ENCODE data around the gene COL7A1. TPM values are rescaled to one million over a fixed set of nuclear protein-coding genes. Genes with fewer than 3 reads are reported as not detected.

Gene COL7A1
- total and polyA plus RNA-seq, 2 donors (not counting 1 experiment from before 2014, with no cell fraction given), result 0.75 to 2.1 TPM

GRCh38 chr3:48625600-48625999 is 30.5 kb upstream of the COL7A1 start:
- H3K79me2 ChIP-seq (ENCODE audit: control insufficient read depth, insufficient read depth, low read length), result no peaks in the 10 kb centered on the region
- Mint-ChIP-seq H3K4me1 (no peaks in the 10 kb centered on the region), H3K27ac (no peak overlapping the region), H3K27me3 (no peaks in the 10 kb centered on the region), H3K4me3 (no peak overlapping the region), H3K9me3 (ENCODE audit: insufficient read depth) (no peaks in the 10 kb centered on the region)
- no peaks in the 10 kb centered on the region for H3K27me3 ChIP-seq (replicated peaks in 1 of 4; ENCODE audit: control extremely low read depth in 1 of 4, control insufficient read depth in 3 of 4, insufficient read depth in 4 of 4, low read length in 3 of 4)
- CTCF ChIA-PET, result no interaction called here
- intact Hi-C loops (cut with micrococcal nuclease), result no loop called here
- H3K4me1 ChIP-seq (ENCODE audit: control insufficient read depth in 2 of 2, insufficient read depth in 2 of 2, low read length in 2 of 2), result no peaks in the 10 kb centered on the region
- POLR2A ChIA-PET, result no interaction called here
- ATAC-seq (ENCODE audit: low read depth) (no peak), DNase-seq (no peak)
- H2AFZ ChIP-seq (ENCODE audit: insufficient read depth, low read depth, low read length, poor library complexity, severe bottlenecking), result no peak overlapping the region
- no peak overlapping the region for H3K9ac ChIP-seq (ENCODE audit: low read length)
- H4K20me1 ChIP-seq (ENCODE audit: control insufficient read depth, insufficient read depth, low read length, poor library complexity, severe bottlenecking), result no peaks in the 10 kb centered on the region
- TF ChIP-seq CTCF (IDR thresholded peaks at IDR 0.05) (no peak), EZH2 (IDR thresholded peaks at IDR 0.05; ENCODE audit: borderline replicate concordance, insufficient read depth, low read depth, low read length, poor library complexity, severe bottlenecking) (no peak)
- H3K27ac ChIP-seq (ENCODE audit: low read length in 2 of 2), result no peak overlapping the region
- WGBS (ENCODE audit: insufficient coverage), result 91% methylated on average over 4 of the region's 6 CpGs
- no peak overlapping the region for H3K4me2 ChIP-seq (replicated peaks; ENCODE audit: low read depth, low read length, poor library complexity, severe bottlenecking)
- H3K36me3 ChIP-seq (replicated peaks in 1 of 2; ENCODE audit: control extremely low read depth in 1 of 2, control insufficient read depth in 1 of 2, extremely low read depth in 1 of 2, insufficient read depth in 2 of 2, low read length in 1 of 2), result no peaks in the 10 kb centered on the region
- no peaks in the 10 kb centered on the region for H3K9me3 ChIP-seq (ENCODE audit: control extremely low read depth in 1 of 3, control insufficient read depth in 2 of 3, insufficient read depth in 1 of 3, low read length in 2 of 3)
- no peak overlapping the region for H3K4me3 ChIP-seq (ENCODE audit: control extremely low read depth in 1 of 5, extremely low read depth in 1 of 5, insufficient read depth in 1 of 5, low read depth in 2 of 5, low read length in 4 of 5)

- 98% methylated on average over 9 of the region's 10 CpGs for WGBS (ENCODE audit: insufficient coverage)
- no peak for ATAC-seq (ENCODE audit: low read depth)
Measured at GRCh38 chr3:48624767-48625166, 29.6 kb upstream of the COL7A1 start.

More at GRCh38 chr3:48624767-48625166, 29.6 kb upstream of the COL7A1 start:
- Histone ChIP-seq H3K4me3 (ENCODE audit: control extremely low read depth in 1 of 5, extremely low read depth in 1 of 5, insufficient read depth in 1 of 5, low read depth in 2 of 5, low read length in 4 of 5) (no peak overlapping the region), H3K27ac (ENCODE audit: low read length in 2 of 2) (no peak overlapping the region), H3K9ac (ENCODE audit: low read length) (no peak overlapping the region), H2AFZ (ENCODE audit: insufficient read depth, low read depth, low read length, poor library complexity, severe bottlenecking) (no peak overlapping the region), H3K9me3 (ENCODE audit: control extremely low read depth in 1 of 3, control insufficient read depth in 2 of 3, insufficient read depth in 1 of 3, low read length in 2 of 3) (peaks cover 0 to 2% (median 0%) of the 10 kb centered on the region in 3 donors), H3K79me2 (ENCODE audit: control insufficient read depth, insufficient read depth, low read length) (no peaks in the 10 kb centered on the region), H3K36me3 (replicated peaks in 1 of 2; ENCODE audit: control extremely low read depth in 1 of 2, control insufficient read depth in 1 of 2, extremely low read depth in 1 of 2, insufficient read depth in 2 of 2, low read length in 1 of 2) (no peaks in the 10 kb centered on the region), H3K4me2 (replicated peaks; ENCODE audit: low read depth, low read length, poor library complexity, severe bottlenecking) (no peak overlapping the region), H4K20me1 (ENCODE audit: control insufficient read depth, insufficient read depth, low read length, poor library complexity, severe bottlenecking) (no peaks in the 10 kb centered on the region), H3K4me1 (ENCODE audit: control insufficient read depth in 2 of 2, insufficient read depth in 2 of 2, low read length in 2 of 2) (no peaks in the 10 kb centered on the region), H3K27me3 (replicated peaks in 1 of 4; ENCODE audit: control extremely low read depth in 1 of 4, control insufficient read depth in 3 of 4, insufficient read depth in 4 of 4, low read length in 3 of 4) (no peaks in the 10 kb centered on the region)
- H3K9me3 Mint-ChIP-seq (ENCODE audit: insufficient read depth), result no peaks in the 10 kb centered on the region
- no peaks in the 10 kb centered on the region for H3K4me1 Mint-ChIP-seq
- ChIA-PET CTCF (no interaction called here), POLR2A (no interaction called here)
- no peak for DNase-seq
- H3K27me3 Mint-ChIP-seq, result no peaks in the 10 kb centered on the region
- H3K4me3 Mint-ChIP-seq, result no peak overlapping the region
- intact Hi-C loops (cut with micrococcal nuclease), result no loop called here
- no peak overlapping the region for H3K27ac Mint-ChIP-seq
- TF ChIP-seq EZH2 (IDR thresholded peaks at IDR 0.05; ENCODE audit: borderline replicate concordance, insufficient read depth, low read depth, low read length, poor library complexity, severe bottlenecking) (no peak), CTCF (IDR thresholded peaks at IDR 0.05) (no peak)

All from B cell (primary cell).